HL-60/S4 (cell line): ENCODE data around the gene IQCH.

ENCODE experiments used
- in situ Hi-C: fragments of 300-500 bp; cut with MboI; formaldehyde crosslinking; loops from 2 replicates; pipeline ENCODE4 v1.14.3; 2022; ENCODE audit warnings: low sequenced_read_pairs

IQCH gene

GRCh38 chr15:67254238-67255175 lies at the start of gene IQCH, which contains the start of gene AAGAB:
Gene IQCH (plus strand): TSS chr15:67254786. CDS start chr15:67254897, 111 bp downstream.
Gene AAGAB (minus strand): TSS chr15:67254661. CDS start chr15:67254631, 30 bp downstream.
- in situ Hi-C loops = no loop called here

DNA sequence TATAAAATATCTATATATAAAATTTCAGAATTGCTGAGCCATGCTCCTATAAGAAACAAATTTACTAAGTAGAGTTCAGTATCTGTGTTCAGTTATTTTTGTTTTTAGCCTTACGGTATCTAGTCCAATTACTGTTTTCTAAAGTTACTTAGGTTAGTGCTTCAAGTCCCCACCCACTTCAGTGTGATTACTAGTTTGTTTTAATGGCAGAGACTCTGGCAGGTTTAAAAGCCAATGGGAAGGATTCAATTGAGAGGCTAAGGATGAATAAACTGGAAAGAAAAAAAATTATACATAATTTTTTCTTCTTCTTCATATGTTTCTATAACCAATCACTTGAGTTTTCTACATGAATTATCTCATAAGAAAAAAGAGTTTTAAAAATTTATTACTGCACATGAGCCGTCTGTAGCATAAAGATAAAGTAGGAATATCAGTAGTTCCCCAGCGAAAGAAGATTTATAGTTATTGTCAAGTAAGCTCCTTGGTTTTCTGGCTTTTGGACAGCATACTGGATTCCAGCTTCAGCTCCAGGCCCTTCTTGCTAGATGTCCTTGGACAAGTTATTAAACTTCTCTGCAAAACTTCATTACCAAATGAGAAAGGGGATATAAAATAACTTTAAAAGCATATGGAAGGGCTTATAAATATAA lies 46.9 kb upstream of the IQCH start:
- in situ Hi-C loops = no loop called here

- in situ Hi-C loops = no loop called here
These were observed 46.2 kb upstream of the IQCH start for GRCh38 chr15:67208396-67208795.

GRCh38 chr15:67210555-67211168 lies 43.9 kb upstream of the IQCH start:
- in situ Hi-C loops = no loop called here

DNA sequence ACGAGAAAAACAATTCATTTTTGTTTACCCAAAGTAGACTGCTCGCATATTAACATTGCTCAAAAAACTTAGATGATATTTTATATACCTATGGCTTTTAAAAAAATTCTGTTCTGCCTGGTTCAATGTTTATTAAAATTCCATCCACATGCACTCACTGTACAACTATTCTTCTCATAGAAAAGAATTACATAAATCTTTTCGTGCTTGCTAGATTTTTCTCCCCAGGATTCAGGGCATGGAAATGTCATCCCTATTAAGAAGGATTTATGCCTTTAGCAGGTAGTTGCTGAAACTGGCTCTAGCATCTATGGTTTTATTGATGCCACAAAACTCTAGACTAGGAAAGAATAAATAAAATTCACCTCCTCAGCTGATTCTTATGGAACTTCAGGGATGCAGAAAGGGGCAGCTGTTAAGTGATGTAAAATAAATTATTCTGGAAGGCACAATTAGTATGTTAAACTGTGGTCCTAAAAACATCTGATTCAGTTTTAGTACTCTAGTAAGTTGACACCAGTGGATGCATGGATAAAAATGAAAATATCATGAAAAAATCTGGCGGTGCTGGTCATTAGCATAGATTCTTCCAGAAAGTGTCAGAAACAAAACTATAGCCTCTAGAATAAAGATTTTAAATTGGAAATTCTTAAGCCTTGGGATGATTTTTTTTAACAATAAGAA lies 41.8 kb upstream of the IQCH start:
- in situ Hi-C loops = no loop called here

DNA sequence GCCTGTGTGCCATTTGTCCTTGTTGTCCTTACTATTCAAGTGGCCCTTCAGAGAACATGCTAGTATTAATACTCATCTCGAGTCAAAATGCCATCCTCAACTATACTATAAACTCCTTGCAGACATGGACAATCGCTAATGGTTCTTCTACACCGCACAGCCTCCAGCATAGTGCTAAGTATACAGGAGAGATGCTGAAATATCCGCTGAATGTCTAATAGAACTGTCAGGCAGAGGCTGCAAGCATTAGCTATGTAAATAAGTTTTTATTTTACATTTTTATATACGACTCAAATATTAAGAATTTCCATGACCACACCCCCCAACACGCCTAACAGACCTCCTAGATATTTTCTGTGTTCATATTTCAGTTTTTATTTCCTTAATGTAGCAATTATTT lies 39.5 kb upstream of the IQCH start:
- in situ Hi-C loops = no loop called here

DNA sequence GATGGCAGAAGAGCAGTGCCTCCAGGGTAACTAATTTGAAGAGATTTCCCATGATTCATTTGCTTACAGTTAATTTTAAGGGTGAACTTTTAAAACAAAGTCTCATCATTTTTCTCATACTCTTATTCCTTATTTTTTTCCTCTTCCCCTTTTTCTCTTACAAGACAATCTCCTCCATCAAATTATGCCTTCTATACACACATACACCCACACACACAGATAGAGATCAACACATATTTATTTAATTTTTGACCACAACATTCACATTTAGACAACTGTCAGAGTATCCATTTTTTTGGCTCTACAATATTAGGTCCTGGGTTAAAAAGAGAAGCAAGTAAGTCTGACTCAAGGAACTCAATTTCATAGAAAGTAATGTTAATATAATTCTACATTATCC lies 37.7 kb upstream of the IQCH start:
- in situ Hi-C loops = no loop called here

- in situ Hi-C loops = no loop called here
These were observed 36.2 kb upstream of the IQCH start for GRCh38 chr15:67218428-67218827.

DNA sequence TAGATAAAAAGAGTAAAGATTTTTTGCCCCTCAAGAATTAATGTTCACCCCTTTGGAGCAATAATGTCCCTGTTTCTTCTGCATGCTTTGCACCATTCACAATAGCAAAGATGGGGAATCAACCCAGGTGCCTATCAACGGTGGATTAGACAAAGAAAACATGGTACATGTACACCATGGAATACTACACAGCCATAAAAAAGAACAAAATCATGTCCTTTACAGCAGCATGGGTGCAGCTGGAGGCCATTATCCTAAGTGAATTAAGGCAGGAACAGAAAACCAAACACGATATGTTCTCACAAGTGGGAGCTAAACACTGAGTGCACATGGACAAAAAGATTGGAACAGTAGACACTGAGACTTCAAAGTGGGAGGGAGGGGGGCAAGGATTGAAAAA lies 35.3 kb upstream of the IQCH start:
- in situ Hi-C loops = no loop called here

DNA sequence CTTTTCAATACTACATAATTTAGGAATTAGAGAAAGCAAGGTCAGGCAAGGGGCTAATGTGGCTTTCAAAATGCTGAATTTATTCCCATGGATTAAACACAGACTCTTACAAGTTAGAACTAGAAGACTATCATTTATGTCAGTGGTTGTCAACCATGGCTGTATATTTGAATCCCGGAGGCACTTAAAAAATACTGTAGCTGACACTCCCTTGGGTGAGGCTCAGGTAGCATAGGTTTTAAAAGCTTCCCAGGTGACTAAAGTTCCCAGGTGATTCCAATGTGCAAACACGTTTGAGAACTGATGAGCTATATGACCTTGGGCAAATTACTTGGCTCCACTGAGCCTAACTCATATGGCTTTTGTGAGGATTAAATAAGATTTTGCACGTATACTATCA lies 29.7 kb upstream of the IQCH start:
- in situ Hi-C loops = no loop called here

DNA sequence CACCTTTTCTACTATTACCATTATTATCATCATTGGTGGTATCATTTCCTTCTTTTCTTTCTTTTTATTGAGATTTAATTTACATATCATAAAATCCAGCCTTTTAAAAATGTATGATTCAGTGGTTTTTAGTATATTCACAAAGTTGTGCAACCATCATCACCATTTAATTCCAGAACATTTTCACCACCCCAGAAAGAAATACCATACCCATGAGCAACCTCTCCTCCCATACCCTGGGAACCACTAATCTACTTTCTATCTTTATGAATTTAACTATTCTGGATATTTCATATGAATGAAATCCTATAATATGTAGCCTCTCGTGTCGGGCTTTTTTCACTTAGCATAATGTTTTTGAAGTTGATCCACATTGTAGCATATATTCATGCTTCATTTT lies 29.2 kb upstream of the IQCH start:
- in situ Hi-C loops = no loop called here

- in situ Hi-C loops = no loop called here
These were observed 27.2 kb upstream of the IQCH start for GRCh38 chr15:67227431-67227830.

DNA sequence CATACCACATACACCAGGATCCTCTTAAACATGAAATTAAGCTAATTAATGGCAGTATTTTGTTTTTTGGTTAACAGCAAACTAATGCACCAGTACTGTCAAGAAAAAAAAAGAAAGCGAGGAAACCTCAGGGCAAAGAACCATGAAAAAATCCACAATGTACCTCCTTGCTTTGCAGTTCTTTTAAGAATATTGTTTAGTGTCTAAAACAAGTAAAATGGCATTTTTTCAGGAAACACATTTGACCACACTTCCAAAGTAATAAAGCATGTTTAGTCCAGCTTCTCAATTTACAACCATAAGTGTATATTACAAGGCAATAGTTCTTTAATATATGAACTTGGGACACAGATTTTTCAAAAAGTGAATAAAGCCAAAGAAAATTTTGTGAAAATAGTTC lies 26.7 kb upstream of the IQCH start:
- in situ Hi-C loops = no loop called here

- in situ Hi-C loops = no loop called here
These were observed 26.3 kb upstream of the IQCH start for GRCh38 chr15:67228286-67228685.

- in situ Hi-C loops = no loop called here
These were observed 24.1 kb upstream of the IQCH start for GRCh38 chr15:67230504-67230903.

GRCh38 chr15:67232591-67232990 lies 22.0 kb upstream of the IQCH start:
- in situ Hi-C loops = no loop called here

DNA sequence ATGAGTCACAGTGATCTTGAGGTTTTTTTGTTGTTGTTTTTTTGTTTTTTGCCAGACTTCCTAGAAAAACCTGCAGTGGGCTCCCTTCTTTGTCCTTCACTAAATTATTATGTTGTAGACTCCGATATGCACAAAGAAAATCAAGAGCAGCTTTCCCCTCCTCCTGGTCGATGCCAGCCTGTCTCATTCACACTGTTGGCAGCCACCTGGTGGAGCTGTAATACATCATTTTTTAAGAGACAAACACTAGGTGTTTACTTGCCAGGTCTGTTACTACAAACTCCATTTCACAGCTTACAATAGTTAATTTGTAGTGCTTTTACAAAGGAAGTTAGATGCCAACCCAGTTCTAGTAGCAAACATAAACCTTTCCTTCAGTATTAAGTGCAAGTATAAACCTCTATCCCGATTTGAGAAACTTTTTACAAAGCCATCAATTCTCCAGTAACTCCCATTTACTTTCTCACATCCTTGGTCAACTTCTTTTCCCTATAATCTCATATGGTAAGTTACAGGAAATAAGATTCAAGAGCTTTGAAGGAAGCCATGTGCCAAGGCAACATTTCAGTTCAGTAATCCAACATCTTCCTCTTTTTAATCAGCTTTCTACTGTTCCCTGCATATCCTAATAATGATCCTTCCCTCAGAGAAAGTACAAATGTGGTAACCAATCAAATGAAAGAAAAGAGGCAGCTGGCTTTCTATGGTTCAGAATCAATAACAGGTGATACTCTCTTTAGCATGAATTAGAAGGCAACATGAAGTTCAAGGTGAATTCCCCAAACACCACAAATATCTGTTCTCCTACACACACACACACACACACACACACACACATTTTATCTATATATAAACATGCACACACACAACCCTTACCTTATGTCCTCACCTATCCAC lies 14.1 kb upstream of the IQCH start:
- in situ Hi-C loops = no loop called here

GRCh38 chr15:67241132-67241855 lies 13.3 kb upstream of the IQCH start:
- in situ Hi-C loops = no loop called here

- in situ Hi-C loops = no loop called here
These were observed 11.9 kb upstream of the IQCH start for GRCh38 chr15:67242708-67243111.
